Ovary (tissue), 3 donors: ENCODE data around the gene RECK.

ENCODE experiments used
- EP300 ChIP-seq: sonication (generic); formaldehyde crosslinking; IDR thresholded peaks from one replicate; pipeline ENCODE4 v1.6.1; 2017; ENCODE audit warnings: antibody characterized with exemption
- POLR2A ChIP-seq: fragments of 450-650 bp; IDR thresholded peaks from one replicate; pipeline ENCODE4 v1.6.1; 2017; ENCODE audit warnings: antibody characterized with exemption, mild to moderate bottlenecking, moderate library complexity
- TF ChIP-seq, protein P1 (sequence below), 3 donors: fragments of 450-650 bp in 2 of 3; fragments of 200-600 bp in 1 of 3; IDR thresholded peaks; one replicate each; pipeline versions ENCODE4 v1.5.1 to v1.8.0; 2016 to 2022; ENCODE audit warnings: antibody characterized with exemption in 3 of 3, mild to moderate bottlenecking in 1 of 3
- donor health status: DM: no; HTN: no; CAD: no.

DNA sequence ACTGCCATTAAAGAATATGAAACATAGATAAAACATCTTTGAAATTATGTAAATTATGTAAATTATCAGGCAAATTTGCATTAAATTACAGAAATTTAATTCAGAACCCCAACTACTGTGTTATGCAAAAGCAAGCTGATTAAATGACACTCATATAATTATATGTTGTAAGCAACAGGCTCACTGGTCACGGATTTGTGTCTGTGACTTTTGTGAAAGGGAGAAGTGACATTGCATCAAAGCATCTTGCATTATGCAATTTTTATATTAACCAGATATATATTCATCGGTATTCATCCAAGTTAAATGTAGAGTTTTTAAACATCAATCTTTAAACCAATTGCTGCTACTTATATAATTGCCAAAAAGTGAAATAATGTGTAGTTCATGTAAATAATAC, 86.8 kb downstream of the RECK start:
- TF ChIP-seq, protein P1, sequence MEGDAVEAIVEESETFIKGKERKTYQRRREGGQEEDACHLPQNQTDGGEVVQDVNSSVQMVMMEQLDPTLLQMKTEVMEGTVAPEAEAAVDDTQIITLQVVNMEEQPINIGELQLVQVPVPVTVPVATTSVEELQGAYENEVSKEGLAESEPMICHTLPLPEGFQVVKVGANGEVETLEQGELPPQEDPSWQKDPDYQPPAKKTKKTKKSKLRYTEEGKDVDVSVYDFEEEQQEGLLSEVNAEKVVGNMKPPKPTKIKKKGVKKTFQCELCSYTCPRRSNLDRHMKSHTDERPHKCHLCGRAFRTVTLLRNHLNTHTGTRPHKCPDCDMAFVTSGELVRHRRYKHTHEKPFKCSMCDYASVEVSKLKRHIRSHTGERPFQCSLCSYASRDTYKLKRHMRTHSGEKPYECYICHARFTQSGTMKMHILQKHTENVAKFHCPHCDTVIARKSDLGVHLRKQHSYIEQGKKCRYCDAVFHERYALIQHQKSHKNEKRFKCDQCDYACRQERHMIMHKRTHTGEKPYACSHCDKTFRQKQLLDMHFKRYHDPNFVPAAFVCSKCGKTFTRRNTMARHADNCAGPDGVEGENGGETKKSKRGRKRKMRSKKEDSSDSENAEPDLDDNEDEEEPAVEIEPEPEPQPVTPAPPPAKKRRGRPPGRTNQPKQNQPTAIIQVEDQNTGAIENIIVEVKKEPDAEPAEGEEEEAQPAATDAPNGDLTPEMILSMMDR (IDR thresholded peaks at IDR 0.05) = no peak
- TF ChIP-seq POLR2A = no peak
- TF ChIP-seq EP300 = no peak
